Spleen (tissue), 13 donors: Measurements from ENCODE around the gene SEC22B. TPM values are rescaled to one million over a fixed set of nuclear protein-coding genes. Genes with fewer than 3 reads are reported as not detected.
"Not testable (repeated sequence)": the region's sequence is repeated elsewhere in the genome, so short reads cannot be mapped to it uniquely, and the experiment has no call there.

Experiments
- DNase-seq: peaks from one replicate; pipeline ENCODE4 v3.0.0-alpha.2; 2020
- H3K27ac ChIP-seq, 8 donors: fragments of 200-600 bp; sonication (generic) in 7 of 8; 1 replicate in 4 of 8; 2 replicates in 4 of 8; pipeline versions ENCODE4 v1.5.0 to v1.8.0; 2016 to 2021; ENCODE audit warnings: inconsistent platforms in 4 of 8, mild to moderate bottlenecking in 4 of 8, moderate library complexity in 1 of 8
- H3K27me3 ChIP-seq, 7 donors: fragments of 200-600 bp; sonication (generic) in 6 of 7; replicated peaks in 1 of 7; 1 replicate in 4 of 7; 2 replicates in 3 of 7; pipeline versions ENCODE4 v1.5.0 to v1.8.0; 2016 to 2021; ENCODE audit warnings: inconsistent platforms in 3 of 7, mild to moderate bottlenecking in 1 of 7
- H3K36me3 ChIP-seq, 6 donors: fragments of 200-600 bp; sonication (generic) in 5 of 6; 1 replicate in 4 of 6; 2 replicates in 2 of 6; pipeline versions ENCODE4 v1.5.0 to v1.8.0; 2016 to 2021; ENCODE audit warnings: inconsistent platforms in 2 of 6
- H3K4me1 ChIP-seq, 6 donors: fragments of 200-600 bp; sonication (generic) in 5 of 6; 1 replicate in 3 of 6; 2 replicates in 3 of 6; pipeline versions ENCODE4 v1.5.0 to v1.8.0; 2016 to 2021; ENCODE audit warnings: inconsistent platforms in 3 of 6
- H3K4me3 ChIP-seq, 8 donors: fragments of 200-600 bp; sonication (generic) in 7 of 8; 1 replicate in 4 of 8; 2 replicates in 4 of 8; pipeline versions ENCODE4 v1.5.0 to v1.8.0; 2016 to 2021; ENCODE audit warnings: inconsistent platforms in 4 of 8, mild to moderate bottlenecking in 4 of 8, moderate library complexity in 2 of 8
- H3K9me3 ChIP-seq, 8 donors: fragments of 200-600 bp; sonication (generic) in 7 of 8; 1 replicate in 4 of 8; 2 replicates in 4 of 8; pipeline versions ENCODE4 v1.5.0 to v1.8.0; 2016 to 2021; ENCODE audit warnings: inconsistent platforms in 4 of 8
- CTCF ChIP-seq, 11 experiments: fragments of 200-600 bp in 7 of 11; fragments of 450-650 bp in 4 of 11; sonication (generic) in 4 of 11; IDR thresholded peaks in 8 of 11; conservative IDR thresholded peaks in 3 of 11; 1 replicate in 7 of 11; 2 replicates in 4 of 11; pipeline versions ENCODE4 v1.4.0 to v1.8.0; 2016 to 2021; ENCODE audit warnings: antibody characterized with exemption in 11 of 11, inconsistent platforms in 4 of 11, mild to moderate bottlenecking in 1 of 11
- POLR2A ChIP-seq, 3 donors: fragments of 450-650 bp; IDR thresholded peaks; one replicate each; pipeline ENCODE4 v1.5.1; 2017; ENCODE audit warnings: antibody characterized with exemption in 3 of 3, mild to moderate bottlenecking in 1 of 3
- POLR2AphosphoS5 ChIP-seq, 3 donors: sonication (generic); formaldehyde crosslinking; IDR thresholded peaks; one replicate each; pipeline ENCODE4 v1.5.1; 2017; ENCODE audit warnings: antibody characterized with exemption in 3 of 3
- WGBS, 5 donors: extraction: QIAGEN DNeasy Blood & Tissue Kit in 3 of 5; methylation state at CpG; one replicate each; pipeline versions ENCODE4 v1.1.5 to v1.1.7; 2013 to 2018; 5-methylcytosine and 5-hydroxymethylcytosine counted together
- intact Hi-C: fragments of 100-400 bp; cut with DNase I; formaldehyde crosslinking; loops from one replicate; pipeline ENCODE4 v1.15.0; 2023; ENCODE audit warnings: low total_unique reads
- long read RNA-seq, 2 donors: transcript quantifications; one replicate each; lab custom pipeline, GENCODE V29; 2026
- polyA plus RNA-seq, 3 donors: library from polyadenylated mRNA; stranded (reverse); fragments of 200-250 nt; gene quantifications; one replicate each; pipeline ENCODE4 v1.2.1, GENCODE V29; 2013
- total RNA-seq, 7 donors: library from RNA; depleted of rRNA in 3 of 7; stranded (reverse); fragments of >200 nt in 3 of 7; fragmentation: NEBNext Ultra II Directional in 4 of 7; extraction: Animal tissue kit (Norgen Biotek cat#: 25700) in 4 of 7; gene quantifications; one replicate each; pipeline versions ENCODE4 v1.1.0 to v1.2.1, GENCODE V29; 2016 to 2021
- donor health status: healthy with polysubstance abuse.
- donor health status: DM: no; HTN: no; CAD: no; lungs with moderate emphysema.
- donor health status: DM: no; HTN: no; CAD: no.
- donor health status: Bipolar disorder and iron deficiency.
- donor health status: healthy.
- donor health status: DM: no; HTN: no; CAD: no.
- donor health status: DM: yes; HTN: yes; CAD: no.

Gene SEC22B
- total RNA-seq (10 to 100 TPM; 25.5 to 37.9 (median 30.2) TPM), polyA plus RNA-seq (10 to 100 TPM; 11.1 to 14.5 (median 13.1) TPM)
- long read RNA-seq, donor 1, full-length matches to known transcripts: 19 of 26 reads
- long read RNA-seq, donor 1, partial matches to known transcripts: 7 of 26 reads
- long read RNA-seq, donor 1, other reads (novel, unspliced or antisense): 0 of 26 reads
- long read RNA-seq, donor 2, full-length matches to known transcripts: 37 of 37 reads
- long read RNA-seq, donor 2, partial matches to known transcripts: 0 of 37 reads
- long read RNA-seq, donor 2, other reads (novel, unspliced or antisense): 0 of 37 reads

GRCh38 chr1:120176092-120176855, at the start of gene SEC22B:
Gene SEC22B, minus strand, starts transcription at chr1:120176520. Its CDS starts 139 bp downstream, at chr1:120176381.
- H3K27ac ChIP-seq: peak within 1 kb of the TSS; percentile 83 to 98 (median 94)
- H3K4me1 ChIP-seq: peaks cover 0 to 34% (median 13%) of the 10 kb centered on the region in 6 donors
- H3K27me3 ChIP-seq: no peaks in the 10 kb centered on the region
- H3K9me3 ChIP-seq: no peaks in the 10 kb centered on the region
- 3% methylated on average over 38 to 39 of the region's 39 CpGs for WGBS, 5 donors
- peak within 1 kb of the TSS; percentile 56 to 92 (median 72) for H3K4me3 ChIP-seq
- peak; percentile 95 for DNase-seq
- TF ChIP-seq POLR2AphosphoS5 (IDR thresholded peaks at IDR 0.05) (peak; percentile 94 to 99 (median 98)), CTCF (IDR thresholded peaks at IDR 0.05 in 8 of 11, conservative IDR thresholded peaks at IDR 0.05 in 3 of 11) (no peak), POLR2A (IDR thresholded peaks at IDR 0.05) (peak; percentile 86 to 94 (median 93))
- H3K36me3 ChIP-seq: no peaks in the 10 kb centered on the region
- intact Hi-C loops: no loop called here

- DNase-seq, H3K9me3 ChIP-seq, intact Hi-C loops, H3K4me1 ChIP-seq, H3K4me3 ChIP-seq, H3K36me3 ChIP-seq, H3K27me3 ChIP-seq, H3K27ac ChIP-seq: not testable (repeated sequence)
- WGBS, 5 donors: 90 to 96% (median 93%) methylated on average over 2 of the region's 2 CpGs
Measured at GRCh38 chr1:120217933-120218332, 41.6 kb upstream of the SEC22B start.

GRCh38 chr1:120217175-120217929, 41.0 kb upstream of the SEC22B start:
- intact Hi-C loops, H3K27ac ChIP-seq, H3K4me3 ChIP-seq, DNase-seq, H3K27me3 ChIP-seq, H3K36me3 ChIP-seq, H3K9me3 ChIP-seq, H3K4me1 ChIP-seq: not testable (repeated sequence)
- WGBS, 5 donors: 41 to 77% (median 52%) methylated on average over 2 of the region's 3 CpGs; no CpG with 5 or more reads in 1 of the 5 donors

GRCh38 chr1:120213606-120214005, 37.3 kb upstream of the SEC22B start:
- H3K27me3 ChIP-seq, intact Hi-C loops, H3K36me3 ChIP-seq, H3K27ac ChIP-seq, H3K4me1 ChIP-seq, DNase-seq, H3K9me3 ChIP-seq, H3K4me3 ChIP-seq: not testable (repeated sequence)
- no CpG with 5 or more reads among the region's 2 CpGs for WGBS, 5 donors

GRCh38 chr1:120210754-120211153, 34.4 kb upstream of the SEC22B start:
- H3K36me3 ChIP-seq, H3K27me3 ChIP-seq, H3K4me3 ChIP-seq, H3K4me1 ChIP-seq, intact Hi-C loops, H3K9me3 ChIP-seq, H3K27ac ChIP-seq, DNase-seq: not testable (repeated sequence)
- no CpG with 5 or more reads among the region's 6 CpGs for whole genome bisulfite sequencing, 5 donors

GRCh38 chr1:120196863-120197775, 20.8 kb upstream of the SEC22B start:
- DNase-seq, H3K27ac ChIP-seq, H3K27me3 ChIP-seq, intact Hi-C loops, H3K9me3 ChIP-seq, H3K4me1 ChIP-seq, H3K36me3 ChIP-seq: not testable (repeated sequence)
- WGBS, 5 donors: 10 to 26% (median 19%) methylated on average over 15 to 50 of the region's 55 CpGs
- peak overlapping the region in 4 of 8 donors; percentile 12 to 56 (median 26) for H3K4me3 ChIP-seq

GRCh38 chr1:120188626-120189025, 12.3 kb upstream of the SEC22B start:
- H3K27ac ChIP-seq, H3K36me3 ChIP-seq, H3K9me3 ChIP-seq, DNase-seq, H3K4me3 ChIP-seq, intact Hi-C loops, H3K4me1 ChIP-seq, H3K27me3 ChIP-seq: not testable (repeated sequence)
- WGBS, 5 donors: 59 to 100% (median 78%) methylated on average over 1 to 2 of the region's 3 CpGs

GRCh38 chr1:120182176-120182707, 5.9 kb upstream of the SEC22B start:
- H3K9me3 ChIP-seq, H3K27me3 ChIP-seq, H3K27ac ChIP-seq, H3K4me3 ChIP-seq, intact Hi-C loops, H3K36me3 ChIP-seq, DNase-seq: not testable (repeated sequence)
- H3K4me1 ChIP-seq: peaks cover 0 to 14% (median 2%) of the 10 kb centered on the region in 6 donors
- 50 to 90% (median 70%) methylated on average over 2 of the region's 2 CpGs for WGBS, 5 donors
